NCI-H69 (cell line): ENCODE results near the gene OR6C75.
"Not testable (repeated sequence)": the region's sequence is repeated elsewhere in the genome, so short reads cannot be mapped to it uniquely, and the experiment has no call there.

Source experiments
- DNase-seq: peaks from one replicate; lab custom pipeline; 2025; lab: John Stamatoyannopoulos, UW

The OR6C75 gene

DNA sequence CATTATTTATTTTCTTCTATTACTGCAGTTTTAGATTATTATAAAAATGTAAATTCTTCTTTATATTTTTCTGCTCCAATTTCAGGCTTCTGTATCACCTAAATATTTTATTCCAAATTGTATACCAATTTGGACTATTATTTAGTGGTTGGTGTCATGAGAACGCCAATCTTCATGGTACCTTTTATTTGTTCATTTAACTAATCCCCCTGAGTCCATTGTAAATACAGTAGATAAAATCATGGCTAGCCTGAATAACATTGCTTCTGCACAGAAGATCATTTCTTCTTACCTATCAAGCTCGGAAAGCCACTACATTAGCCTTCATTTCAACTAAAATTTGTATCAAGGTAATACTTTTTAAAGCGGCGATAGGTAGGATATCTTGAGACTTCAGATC is at the start of gene OR6C75:
Gene OR6C75, plus strand, starts transcription at position 301 of the 400 bp plus-strand sequence. CDS start 2,136 bp downstream, outside the sequence.
- DNase-seq = no peak

GRCh38 chr12:55314043-55314442 is 48.7 kb upstream of the OR6C75 start, which contains the start of gene OR6C1:
Gene OR6C1, plus strand, starts transcription at chr12:55314343. Its CDS starts 6,257 bp downstream, at chr12:55320600.
- no peak for DNase-seq

DNA sequence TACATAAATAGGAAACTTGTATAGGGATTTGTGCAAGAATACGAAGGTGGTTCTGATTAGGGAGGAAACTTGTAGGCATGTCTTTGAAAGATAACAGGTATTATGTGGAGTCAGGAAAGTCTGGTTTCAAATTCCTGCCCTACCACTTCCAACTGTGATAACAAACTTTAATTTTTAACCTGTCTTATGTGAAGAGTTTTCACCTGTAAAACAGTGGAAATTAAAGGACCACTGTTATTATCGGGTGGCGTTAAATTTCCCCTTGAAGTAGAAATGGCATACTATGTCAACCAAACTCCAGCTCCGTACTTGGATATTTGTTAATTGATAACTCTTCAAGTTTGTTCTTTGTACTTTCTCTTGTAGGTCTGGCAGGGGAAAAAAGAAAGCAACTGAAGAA is 42.6 kb upstream of the OR6C75 start:
- no peak for DNase-seq

DNA sequence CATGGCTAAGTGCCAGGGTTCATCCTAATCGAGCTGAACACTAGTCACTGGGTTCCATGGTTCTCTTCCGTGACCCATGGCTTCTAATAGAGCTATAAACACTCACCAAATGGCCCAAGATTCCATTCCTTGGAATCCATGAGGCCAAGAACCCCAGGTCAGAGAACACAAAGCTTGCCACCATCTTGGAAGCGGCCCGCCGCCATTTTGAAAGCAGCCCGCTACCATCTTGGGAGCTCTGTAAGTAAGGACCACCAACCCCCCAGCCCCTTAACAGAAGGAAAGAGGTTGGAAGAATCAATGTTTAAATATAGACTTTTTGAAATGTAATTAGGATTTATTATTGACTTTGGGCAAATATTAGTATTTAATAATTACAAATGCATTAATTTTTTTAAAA is 37.0 kb upstream of the OR6C75 start:
- DNase-seq = not testable (repeated sequence)

DNA sequence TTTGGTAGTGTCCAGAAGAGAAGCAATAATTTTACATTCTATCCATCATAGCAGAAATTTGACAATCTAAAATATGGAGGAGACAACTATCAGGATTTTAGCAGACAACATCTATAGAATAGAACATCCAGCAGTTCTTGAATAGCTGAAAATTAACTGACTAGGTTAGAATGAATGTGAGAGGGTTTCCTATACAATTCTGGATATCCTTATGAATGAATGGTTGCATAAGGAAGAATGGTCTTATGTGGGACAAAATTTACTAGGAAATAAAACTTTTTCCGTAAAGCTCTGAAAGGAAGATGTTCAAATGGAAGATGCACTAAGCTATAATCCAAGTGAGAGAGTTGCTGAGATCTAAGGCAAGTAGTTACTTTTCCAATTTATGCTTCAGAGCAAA is 32.3 kb upstream of the OR6C75 start, which contains the start of gene OR6C3:
Gene OR6C3, plus strand, starts transcription at position 301 of the 400 bp plus-strand sequence. CDS start 955 bp downstream, outside the sequence.
- no peak for DNase-seq

DNA sequence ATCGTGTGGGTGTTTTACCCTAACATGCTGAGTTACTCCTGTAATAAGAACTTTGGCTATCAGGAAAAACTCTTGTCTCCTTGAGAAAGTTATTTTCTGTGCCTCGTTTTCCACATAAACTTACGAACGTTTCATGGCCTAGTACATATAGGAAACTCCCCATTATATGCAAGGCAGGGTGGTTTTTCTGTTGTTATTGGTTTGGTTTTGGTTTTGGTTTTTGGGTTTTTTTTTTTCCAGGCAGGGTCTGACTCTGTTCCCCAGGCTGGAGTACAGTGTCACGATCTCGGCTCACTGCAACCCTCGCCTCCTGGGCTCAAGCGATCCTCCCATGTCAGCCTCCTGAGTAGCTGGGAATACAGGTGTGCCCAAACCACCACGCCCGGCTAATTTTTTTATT is 26.8 kb upstream of the OR6C75 start:
- no peak for DNase-seq

DNA sequence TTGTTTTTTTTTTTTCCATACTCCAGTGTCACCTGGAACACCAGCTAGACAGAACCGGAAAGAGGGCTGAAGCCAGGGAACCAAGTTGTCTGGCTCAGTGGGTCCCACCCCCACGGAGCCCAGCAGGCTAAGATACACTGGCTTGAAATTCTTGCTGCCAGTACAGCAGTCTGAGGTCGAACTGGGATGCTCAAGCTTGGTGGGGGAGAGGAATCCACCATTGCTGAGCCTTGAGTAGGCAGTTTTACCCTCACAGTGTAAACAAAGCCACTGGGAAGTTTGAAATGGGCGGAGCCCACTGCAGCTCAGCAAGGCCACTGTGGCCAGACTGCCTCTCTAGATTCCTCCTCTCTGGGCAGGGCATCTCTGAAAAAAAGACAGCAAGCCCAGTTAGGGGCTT is 7.4 kb upstream of the OR6C75 start:
- DNase-seq = not testable (repeated sequence)

- no peak for DNase-seq
These were observed 2.3 kb downstream of the OR6C75 start for GRCh38 chr12:55365086-55365485.

DNA sequence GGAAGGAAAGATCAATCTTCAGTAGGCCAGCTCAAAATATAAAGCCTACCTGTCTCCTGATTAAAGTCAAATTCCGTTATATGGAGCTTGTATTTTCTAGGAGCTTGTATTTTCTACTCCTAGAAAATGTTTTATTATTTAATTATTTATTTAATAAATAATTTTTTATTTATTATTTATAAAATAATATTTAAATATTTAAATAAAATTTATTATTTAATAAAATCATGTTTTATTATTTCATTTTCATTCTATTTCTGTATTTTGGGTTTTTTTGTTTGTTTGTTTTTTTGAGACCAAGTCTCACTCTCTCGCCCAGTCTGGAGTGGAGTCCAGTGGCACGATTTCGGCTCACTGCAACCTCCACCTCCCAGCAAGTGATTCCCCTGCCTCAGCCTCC is 9.7 kb downstream of the OR6C75 start:
- DNase-seq = no peak

- no peak for DNase-seq
These were observed 23.1 kb downstream of the OR6C75 start for GRCh38 chr12:55385891-55386290.

- DNase-seq = no peak
These were observed 29.4 kb downstream of the OR6C75 start for GRCh38 chr12:55392032-55392795.

- DNase-seq = no peak
These were observed 33.6 kb downstream of the OR6C75 start for GRCh38 chr12:55396326-55396725.

DNA sequence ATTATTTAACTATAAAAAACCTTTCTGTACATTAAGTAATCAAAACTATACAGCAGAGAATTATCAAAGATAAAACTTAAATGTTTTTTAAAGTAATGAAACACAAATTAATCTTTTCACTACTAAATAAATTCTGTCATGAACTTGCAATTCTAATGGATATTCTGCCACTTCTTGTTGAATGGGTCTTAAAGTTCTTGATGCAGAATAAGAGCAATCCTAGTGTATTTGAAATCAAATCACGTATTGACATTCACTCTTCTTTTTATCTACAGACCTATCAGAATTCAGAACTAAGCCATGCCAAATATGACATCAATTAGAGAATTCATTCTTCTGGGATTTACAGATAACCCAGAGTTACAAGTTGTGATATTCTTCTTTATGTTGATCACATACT is 37.5 kb downstream of the OR6C75 start, which contains the start of gene OR6C65:
Gene OR6C65, plus strand, starts transcription at position 301 of the 400 bp plus-strand sequence. Its CDS starts 0 bp downstream, at position 301.
- no peak for DNase-seq

DNA sequence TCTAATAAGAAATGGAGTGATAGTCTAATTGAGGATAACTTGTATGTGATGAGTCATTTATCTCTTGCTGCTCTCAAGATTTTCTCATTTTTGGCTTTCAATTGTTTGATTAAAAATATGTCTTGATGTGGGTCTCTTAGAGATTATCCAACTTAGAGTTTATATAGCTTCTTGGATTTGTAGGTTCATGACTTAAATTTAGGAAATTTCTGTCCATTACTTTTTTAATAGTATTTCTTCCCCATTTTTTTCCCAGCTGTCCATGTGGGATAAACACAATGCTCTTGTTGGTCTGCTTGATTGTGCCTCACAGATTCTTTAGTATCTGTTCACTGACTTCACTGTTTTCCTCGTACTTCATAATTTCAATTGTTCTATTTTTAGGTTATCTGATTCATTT is 45.1 kb downstream of the OR6C75 start:
- no peak for DNase-seq

DNA sequence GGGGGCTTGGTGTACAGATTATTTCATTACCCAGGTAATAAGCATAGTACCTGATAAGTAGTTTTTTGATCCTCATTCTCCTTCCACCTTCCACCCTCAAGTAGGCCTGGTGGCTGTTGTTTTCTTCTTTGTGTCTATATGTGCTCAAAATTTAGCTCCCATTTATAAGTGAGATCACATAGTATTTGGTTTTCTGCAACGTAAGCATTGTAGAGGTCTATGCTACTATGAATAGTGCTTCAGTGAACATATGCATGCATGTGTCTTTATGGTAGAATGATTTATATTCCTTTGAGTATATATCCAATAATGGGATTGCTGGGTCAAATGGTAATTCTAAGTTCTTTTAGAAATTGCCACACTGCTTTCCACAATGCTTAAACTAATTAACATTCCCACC is 46.4 kb downstream of the OR6C75 start:
- not testable (repeated sequence) for DNase-seq

GRCh38 chr12:55412138-55412537 is 49.4 kb downstream of the OR6C75 start:
- DNase-seq = not testable (repeated sequence)

DNA sequence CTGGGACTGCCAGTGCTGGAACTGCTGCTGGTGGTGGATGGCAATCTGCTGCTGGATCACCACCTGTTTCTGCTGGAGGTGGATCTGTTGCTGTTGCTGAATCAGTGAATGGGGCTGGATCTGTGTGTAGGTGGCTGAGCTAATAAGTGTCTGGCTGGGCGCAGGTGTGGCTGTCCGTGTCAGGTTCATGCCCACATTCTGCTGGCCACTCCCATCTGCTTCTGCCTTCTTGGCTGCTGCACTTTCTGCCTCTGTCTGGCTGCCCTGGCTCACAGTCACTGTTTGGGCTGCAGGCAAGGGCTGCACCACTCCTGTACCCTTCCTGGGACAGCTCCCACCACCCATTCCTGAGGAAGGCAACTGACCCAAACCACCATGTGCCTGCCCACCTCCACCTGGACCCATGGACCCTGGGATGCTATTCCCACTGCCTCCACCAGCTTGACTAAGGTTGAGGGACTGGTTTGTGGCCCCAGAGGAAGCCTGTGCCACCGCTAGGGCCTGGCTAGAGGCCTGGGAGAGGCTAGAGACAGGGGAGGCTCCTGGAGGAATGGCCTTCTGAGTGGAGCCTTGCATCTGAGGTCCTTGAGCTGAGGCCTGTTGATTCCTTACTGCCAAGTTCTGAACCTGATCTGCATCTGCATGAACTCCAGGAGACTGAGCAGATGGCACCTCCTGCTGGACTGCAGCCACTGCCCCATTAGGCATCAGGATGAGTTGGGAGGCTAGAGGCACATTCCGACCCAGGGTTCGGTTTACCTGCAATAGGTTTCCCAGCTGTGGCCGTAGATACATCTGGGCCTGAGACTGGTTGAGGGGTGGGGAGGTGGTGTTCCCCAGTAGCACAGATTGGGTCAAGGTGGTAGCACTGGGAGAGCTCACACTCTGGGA is 51.0 kb downstream of the OR6C75 start:
- not testable (repeated sequence) for DNase-seq

DNA sequence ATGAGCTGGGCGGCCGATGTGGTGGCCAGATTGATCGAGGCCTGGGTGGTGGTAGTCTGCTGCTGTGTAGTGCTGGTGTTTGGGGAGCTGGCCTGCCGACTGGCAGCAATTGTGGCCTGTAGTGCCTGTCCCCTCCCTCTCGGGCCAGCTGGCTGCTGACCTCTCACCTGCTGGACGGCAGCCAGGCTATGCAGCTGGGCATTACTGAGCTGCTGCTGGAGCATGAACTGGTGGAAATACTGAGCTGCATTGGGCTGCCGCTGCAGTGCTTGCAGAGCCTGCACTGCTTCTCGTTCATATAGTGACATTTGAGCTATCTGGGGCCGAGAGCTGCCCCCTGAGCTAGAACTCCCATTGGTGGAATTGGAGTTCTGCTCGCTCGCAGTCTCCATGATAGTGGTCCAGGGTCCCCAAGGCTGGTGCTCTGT is 51.6 kb downstream of the OR6C75 start:
- not testable (repeated sequence) for DNase-seq

DNA sequence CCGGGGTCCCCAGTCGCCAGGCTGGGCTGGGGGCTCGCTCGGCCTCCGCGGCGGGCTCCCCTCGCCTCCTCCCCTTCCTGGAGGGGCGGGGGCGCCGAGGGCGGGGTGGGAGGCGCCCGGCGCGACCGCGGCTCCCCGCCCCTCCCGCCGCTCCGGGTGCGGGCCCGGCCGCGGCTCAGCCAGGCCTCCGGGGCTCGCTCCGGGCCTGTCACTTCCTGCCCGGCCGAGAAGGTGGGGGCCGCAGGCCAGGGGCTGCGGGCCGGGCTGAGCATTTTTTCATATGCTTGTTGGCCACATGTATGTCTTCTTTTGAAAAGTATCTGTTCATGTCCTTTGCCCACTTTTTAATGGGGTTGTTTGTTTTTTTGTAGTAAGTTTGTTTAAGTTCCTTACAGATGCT is 52.1 kb downstream of the OR6C75 start:
- not testable (repeated sequence) for DNase-seq

DNA sequence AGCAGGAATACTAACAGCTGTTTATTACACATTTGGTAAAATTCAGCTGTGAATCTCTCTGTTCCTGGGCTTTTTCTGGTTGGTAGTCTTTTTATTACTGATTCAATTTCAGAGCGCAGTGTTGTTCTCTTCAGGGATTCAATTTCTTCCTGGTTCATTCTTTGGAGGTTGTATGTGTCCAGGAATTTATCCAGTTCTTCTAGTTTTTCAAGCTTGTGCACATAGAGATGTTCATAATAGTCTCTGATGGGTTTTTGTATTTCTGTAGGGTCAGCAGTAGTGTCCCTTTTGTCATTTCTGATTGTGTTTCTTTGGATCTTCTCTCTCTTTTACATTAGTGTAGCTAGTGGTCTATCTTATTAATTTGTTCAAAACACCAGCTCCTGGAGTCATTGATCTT is 54.2 kb downstream of the OR6C75 start:
- DNase-seq = no peak
